ENCODE results near the gene EFCAB8. TPM values are rescaled to one million over a fixed set of nuclear protein-coding genes. Genes with fewer than 3 reads are reported as not detected.

EFCAB8 gene
- total RNA-seq, 1 donor from 2014 or later: not detected

- no peak for TF ChIP-seq CTCF (conservative IDR thresholded peaks at IDR 0.05; ENCODE audit: low read depth, low read length)
- DNase-seq (ENCODE audit: low read depth): no peak
- no peak overlapping the region for H3K4me3 ChIP-seq (ENCODE audit: low read depth, low read length)
Measured at GRCh38 chr20:32891491-32891890, 32.8 kb downstream of the EFCAB8 start.

GRCh38 chr20:32891926-32892660, 33.4 kb downstream of the EFCAB8 start:
- H3K4me3 ChIP-seq (ENCODE audit: low read depth, low read length): no peak overlapping the region
- no peak for TF ChIP-seq CTCF (conservative IDR thresholded peaks at IDR 0.05; ENCODE audit: low read depth, low read length)
- no peak for DNase-seq (ENCODE audit: low read depth)

GRCh38 chr20:32893263-32894025, 34.7 kb downstream of the EFCAB8 start:
- DNase-seq (ENCODE audit: low read depth): no peak
- no peak for TF ChIP-seq CTCF (conservative IDR thresholded peaks at IDR 0.05; ENCODE audit: low read depth, low read length)
- no peak overlapping the region for H3K4me3 ChIP-seq (ENCODE audit: low read depth, low read length)

- H3K4me3 ChIP-seq (ENCODE audit: low read depth, low read length): no peak overlapping the region
- peak; percentile 48 for TF ChIP-seq CTCF (conservative IDR thresholded peaks at IDR 0.05; ENCODE audit: low read depth, low read length)
- no peak for DNase-seq (ENCODE audit: low read depth)
Measured at GRCh38 chr20:32894026-32894483, 35.3 kb downstream of the EFCAB8 start.

GRCh38 chr20:32894711-32895355, 36.1 kb downstream of the EFCAB8 start:
- DNase-seq (ENCODE audit: low read depth): no peak
- H3K4me3 ChIP-seq (ENCODE audit: low read depth, low read length): no peak overlapping the region
- TF ChIP-seq CTCF (conservative IDR thresholded peaks at IDR 0.05; ENCODE audit: low read depth, low read length): no peak

- no peak for TF ChIP-seq CTCF (conservative IDR thresholded peaks at IDR 0.05; ENCODE audit: low read depth, low read length)
- no peak for DNase-seq (ENCODE audit: low read depth)
- no peak overlapping the region for H3K4me3 ChIP-seq (ENCODE audit: low read depth, low read length)
Measured at GRCh38 chr20:32896521-32897280, 38.0 kb downstream of the EFCAB8 start.
